ENCODE data around the gene GSG1L.

- TF ChIP-seq POLR2AphosphoS5 (IDR thresholded peaks at IDR 0.05; ENCODE audit: low read depth) (no peak), CTCF (IDR thresholded peaks at IDR 0.05; ENCODE audit: insufficient read depth, low read length) (no peak)
These were observed 14.7 kb upstream of the GSG1L start for GRCh38 chr16:28078261-28078660.

All from HL-60 (cell line).